ELF-1 (cell line): ENCODE measurements around the gene SLC39A11.

Experiments used
- DNase-seq: peaks from one replicate; pipeline ENCODE4 v3.0.0-alpha.2; 2016; ENCODE audit warnings: low read depth, low spot score

SLC39A11 gene

GRCh38 chr17:72977771-72978417, 114.6 kb downstream of the SLC39A11 start:
- DNase-seq, result no peak

GRCh38 chr17:72976971-72977770, 115.3 kb downstream of the SLC39A11 start:
- DNase-seq, result peak; percentile 39

- no peak for DNase-seq
These were observed 117.0 kb downstream of the SLC39A11 start for GRCh38 chr17:72975509-72975908.

- no peak for DNase-seq
These were observed 117.8 kb downstream of the SLC39A11 start for GRCh38 chr17:72974605-72975232.

GRCh38 chr17:72972263-72972951, 120.1 kb downstream of the SLC39A11 start:
- DNase-seq, result no peak

GRCh38 chr17:72971226-72971880, 121.1 kb downstream of the SLC39A11 start:
- no peak for DNase-seq

GRCh38 chr17:72970797-72971196, 121.7 kb downstream of the SLC39A11 start:
- no peak for DNase-seq

GRCh38 chr17:72970246-72970645, 122.2 kb downstream of the SLC39A11 start:
- DNase-seq, result no peak

GRCh38 chr17:72969293-72969906, 123.1 kb downstream of the SLC39A11 start:
- no peak for DNase-seq

- no peak for DNase-seq
These were observed 123.7 kb downstream of the SLC39A11 start for GRCh38 chr17:72968798-72969197.

- no peak for DNase-seq
These were observed 124.4 kb downstream of the SLC39A11 start for GRCh38 chr17:72967977-72968585.

- no peak for DNase-seq
These were observed 125.1 kb downstream of the SLC39A11 start for GRCh38 chr17:72967277-72967970.

GRCh38 chr17:72962106-72962505, 130.4 kb downstream of the SLC39A11 start:
- no peak for DNase-seq

GRCh38 chr17:72955391-72956140, 136.9 kb downstream of the SLC39A11 start:
- no peak for DNase-seq

- DNase-seq, result no peak
These were observed 137.9 kb downstream of the SLC39A11 start for GRCh38 chr17:72954579-72954978.

- DNase-seq, result no peak
These were observed 138.9 kb downstream of the SLC39A11 start for GRCh38 chr17:72953621-72954020.

- no peak for DNase-seq
These were observed 139.7 kb downstream of the SLC39A11 start for GRCh38 chr17:72952641-72953315.

GRCh38 chr17:72952220-72952619, 140.3 kb downstream of the SLC39A11 start:
- no peak for DNase-seq
